HG03457 (cell line): ENCODE results near the gene HIBADH.
"Not testable (repeated sequence)": the region's sequence is repeated elsewhere in the genome, so short reads cannot be mapped to it uniquely, and the experiment has no call there.

Experiments used
- ATAC-seq: cut with Tn5 transposase; IDR thresholded peaks from one replicate; pipeline ENCODE4 v1.9.1; 2021; ENCODE audit warnings: moderate number of reproducible peaks; ENCODE audit not compliant: unreplicated experiment

The HIBADH gene

DNA sequence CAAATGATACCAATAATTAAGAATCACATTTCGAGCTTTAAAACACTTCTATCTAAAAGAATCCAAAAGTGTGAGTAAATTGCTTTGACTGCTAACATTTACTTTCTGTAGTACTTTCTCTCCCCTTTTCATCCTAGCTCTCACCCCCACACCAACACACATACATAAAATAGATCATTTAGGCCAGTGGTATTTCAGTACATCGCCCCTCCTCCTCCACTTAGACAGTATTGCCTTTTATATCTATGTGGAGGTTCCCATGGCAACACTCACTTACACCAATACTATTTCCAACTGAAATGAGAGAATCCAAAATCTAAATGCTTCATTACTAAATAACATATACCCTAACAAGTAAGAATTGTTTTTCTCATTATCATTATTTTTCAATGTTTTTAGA, 58.9 kb downstream of the HIBADH start:
- no peak for ATAC-seq

- ATAC-seq = no peak
Observed at GRCh38 chr7:27602766-27603165, 59.9 kb downstream of the HIBADH start.

- no peak for ATAC-seq
Observed at GRCh38 chr7:27601217-27601616, 61.5 kb downstream of the HIBADH start.

- no peak for ATAC-seq
Observed at GRCh38 chr7:27600247-27600646, 62.4 kb downstream of the HIBADH start.

- no peak for ATAC-seq
Observed at GRCh38 chr7:27595009-27595408, 67.7 kb downstream of the HIBADH start.

DNA sequence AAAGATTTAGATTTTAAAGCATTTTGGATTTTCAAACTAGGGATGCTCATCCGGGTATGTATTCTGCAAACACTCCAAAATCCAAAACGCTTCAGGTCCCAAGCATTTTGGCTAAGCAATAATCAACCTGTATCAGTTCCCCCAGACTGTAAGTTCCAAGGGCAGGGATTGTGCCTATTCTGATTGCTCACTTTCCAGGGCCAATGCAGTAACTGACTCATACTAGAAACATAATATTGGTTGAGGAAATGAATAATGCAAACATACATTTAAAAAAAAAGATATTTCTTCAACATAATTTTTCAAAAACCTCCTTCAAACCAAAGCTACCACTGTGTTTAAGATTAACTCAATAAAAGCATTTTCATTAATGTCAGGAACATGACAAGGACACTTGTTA, 69.5 kb downstream of the HIBADH start:
- ATAC-seq = no peak

GRCh38 chr7:27590416-27590815, 72.3 kb downstream of the HIBADH start:
- no peak for ATAC-seq

- ATAC-seq = no peak
Observed at GRCh38 chr7:27587429-27587828, 75.3 kb downstream of the HIBADH start.

GRCh38 chr7:27586825-27587224, 75.9 kb downstream of the HIBADH start:
- peak; percentile 89 for ATAC-seq

- ATAC-seq = no peak
Observed at GRCh38 chr7:27585781-27586447, 76.8 kb downstream of the HIBADH start.

- no peak for ATAC-seq
Observed at GRCh38 chr7:27581906-27582305, 80.8 kb downstream of the HIBADH start.

DNA sequence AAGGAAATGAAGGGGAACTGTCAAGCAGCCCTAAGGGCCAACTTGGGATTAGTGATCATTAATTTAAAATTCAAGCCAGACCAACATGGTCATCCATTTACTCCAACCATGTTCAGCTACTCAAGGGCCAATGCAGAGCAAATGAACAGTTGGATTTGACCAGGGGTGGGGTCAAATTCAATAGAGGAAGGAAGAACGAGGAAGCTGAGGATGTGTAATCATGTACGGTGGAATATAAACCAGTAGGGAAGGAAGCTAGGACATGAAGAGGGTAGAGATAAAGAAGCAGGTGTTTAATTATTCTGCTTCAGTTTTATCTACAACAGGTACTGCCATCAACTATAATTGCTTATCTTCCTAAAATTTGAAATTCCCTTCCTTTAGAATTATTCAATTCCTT, 81.6 kb downstream of the HIBADH start:
- ATAC-seq = no peak

DNA sequence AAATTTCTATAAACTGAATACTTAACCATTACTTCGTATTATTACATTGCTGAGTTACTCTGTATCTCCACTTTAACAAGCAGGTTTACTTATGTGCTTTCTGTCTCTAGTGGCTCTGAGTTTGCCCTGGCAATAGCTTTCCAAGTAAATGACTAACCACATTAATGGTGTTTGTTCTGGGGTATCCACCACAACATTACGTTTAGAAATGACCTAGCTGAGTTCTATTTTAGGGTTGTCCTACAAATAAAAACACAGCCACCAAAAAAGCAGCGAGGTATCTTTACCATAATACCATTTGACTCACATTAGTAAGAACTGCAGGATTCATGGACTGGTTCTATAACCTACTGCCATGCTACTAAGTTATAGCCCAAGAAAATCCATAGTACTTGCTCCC, 83.1 kb downstream of the HIBADH start:
- ATAC-seq = no peak

- not testable (repeated sequence) for ATAC-seq
Observed at GRCh38 chr7:27578169-27578568, 84.5 kb downstream of the HIBADH start.

GRCh38 chr7:27576360-27576944, 86.2 kb downstream of the HIBADH start:
- no peak for ATAC-seq

DNA sequence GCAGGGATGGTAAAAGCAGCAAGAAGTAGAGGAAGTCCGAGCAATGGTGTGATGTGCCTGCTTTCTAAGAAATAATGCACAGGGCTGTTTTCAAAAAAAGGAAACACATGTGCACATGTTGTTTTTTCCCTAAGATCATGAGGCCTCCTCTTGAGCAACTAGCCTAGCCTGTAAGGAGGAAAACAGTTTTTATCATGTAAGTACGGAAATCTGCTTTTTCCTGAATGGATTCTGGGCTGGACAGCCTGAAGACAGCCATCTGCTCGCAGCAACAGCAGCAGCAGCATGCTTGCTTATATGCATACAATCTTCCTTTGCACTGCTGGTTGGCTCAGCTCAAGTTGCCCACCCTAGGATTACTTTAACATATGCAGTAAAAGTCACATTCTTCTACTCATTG, 87.1 kb downstream of the HIBADH start:
- no peak for ATAC-seq

DNA sequence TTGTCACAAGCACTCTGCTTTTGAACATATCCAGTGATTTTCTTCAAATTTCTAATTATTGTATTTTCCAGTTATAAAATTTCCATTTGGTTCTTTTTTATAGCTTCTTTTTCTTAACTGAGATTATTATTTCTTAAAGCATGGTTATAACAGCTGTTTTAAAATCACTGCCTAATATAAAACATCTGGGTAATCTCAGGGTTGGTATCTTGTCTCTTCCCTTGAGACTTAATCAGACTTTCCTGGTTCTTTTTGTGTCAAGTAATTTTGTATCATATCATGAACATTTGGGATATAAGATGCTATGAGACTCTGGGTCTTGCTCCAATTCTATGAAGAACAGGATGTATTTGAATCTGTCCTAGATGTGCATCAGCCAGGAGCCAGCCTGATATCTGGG, 93.6 kb downstream of the HIBADH start:
- ATAC-seq = no peak

- ATAC-seq = no peak
Observed at GRCh38 chr7:27567266-27567665, 95.4 kb downstream of the HIBADH start.

GRCh38 chr7:27564881-27565482, 97.7 kb downstream of the HIBADH start:
- ATAC-seq = no peak

DNA sequence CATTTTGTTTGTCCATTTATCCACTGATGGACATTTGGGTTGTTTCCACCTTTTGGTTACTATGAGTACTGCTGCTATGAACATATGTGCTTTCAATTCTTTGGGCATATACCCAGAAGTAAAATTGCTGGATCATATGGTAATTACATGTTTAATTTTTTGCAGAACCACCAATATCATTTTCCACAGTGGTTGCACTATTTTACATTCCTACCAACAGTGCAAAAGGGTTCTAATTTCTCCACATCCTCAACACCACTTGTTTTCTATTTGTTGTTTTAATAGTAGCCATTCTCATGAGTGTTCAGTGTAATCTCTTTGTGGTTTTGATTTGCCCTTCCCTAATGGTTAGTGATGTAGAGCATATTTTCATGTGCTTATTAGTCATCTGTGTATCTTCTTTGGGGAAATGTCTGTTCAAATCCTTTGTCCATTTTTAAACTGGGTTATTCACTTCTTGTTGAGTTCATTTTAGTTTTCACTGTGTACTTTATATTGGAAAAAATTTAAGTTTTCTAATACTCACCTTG, 101.9 kb downstream of the HIBADH start:
- ATAC-seq = no peak

- ATAC-seq = no peak
Observed at GRCh38 chr7:27555670-27556069, 107.0 kb downstream of the HIBADH start.

DNA sequence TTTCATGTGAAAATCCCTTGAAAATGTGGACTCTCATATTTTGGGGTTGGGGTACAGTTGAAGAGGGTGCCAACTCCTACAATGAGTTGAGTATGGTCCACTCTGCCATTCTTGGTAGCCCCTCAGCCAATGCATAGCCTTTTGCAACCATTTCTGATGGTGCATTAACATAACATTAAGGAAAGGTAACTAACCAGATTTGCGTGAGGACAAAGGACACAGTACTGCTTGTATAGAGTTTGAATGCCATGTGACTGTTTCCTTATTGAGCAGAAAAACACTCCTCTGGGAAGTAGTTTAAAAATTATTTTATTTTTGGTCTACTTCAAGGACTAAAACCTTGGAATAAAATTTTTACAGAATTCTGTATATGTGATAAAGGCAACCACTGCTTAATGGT, 107.9 kb downstream of the HIBADH start:
- no peak for ATAC-seq
